ENCODE data around the gene C4orf51. TPM values are rescaled to one million over a fixed set of nuclear protein-coding genes. Genes with fewer than 3 reads are reported as not detected.

C4orf51 gene
- total RNA-seq, 1 experiment from 2014 or later: not detected

DNA sequence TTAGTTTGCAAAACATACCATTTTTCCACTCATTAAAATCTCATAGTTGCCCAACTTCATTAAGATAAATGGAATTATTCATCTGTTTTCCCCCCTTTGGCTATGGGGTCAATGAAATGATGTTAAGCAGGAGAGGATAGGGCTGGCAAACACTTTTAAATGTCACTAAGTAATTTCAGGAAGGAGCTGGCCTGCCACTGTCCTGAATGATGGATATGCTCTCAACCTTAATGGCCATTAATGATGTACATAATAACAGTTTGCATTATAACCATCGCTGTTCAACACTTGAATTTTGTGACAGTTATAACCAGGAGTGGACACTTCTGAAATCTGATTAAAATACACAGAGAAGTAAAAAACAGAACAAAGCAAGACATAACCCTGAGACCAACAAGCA, 77.2 kb downstream of the C4orf51 start:
- intact Hi-C loops (cut with micrococcal nuclease; ENCODE audit: unreplicated experiment): no loop called here
- CTCF ChIA-PET: no interaction called here
- no peak overlapping the region for H3K27ac ChIP-seq (ENCODE audit: low read depth, low read length, poor library complexity, severe bottlenecking)
- DNase-seq (ENCODE audit: low spot score): no peak
- BruUV-seq (replicated peaks): no TSS peak
- TF ChIP-seq, protein P1, sequence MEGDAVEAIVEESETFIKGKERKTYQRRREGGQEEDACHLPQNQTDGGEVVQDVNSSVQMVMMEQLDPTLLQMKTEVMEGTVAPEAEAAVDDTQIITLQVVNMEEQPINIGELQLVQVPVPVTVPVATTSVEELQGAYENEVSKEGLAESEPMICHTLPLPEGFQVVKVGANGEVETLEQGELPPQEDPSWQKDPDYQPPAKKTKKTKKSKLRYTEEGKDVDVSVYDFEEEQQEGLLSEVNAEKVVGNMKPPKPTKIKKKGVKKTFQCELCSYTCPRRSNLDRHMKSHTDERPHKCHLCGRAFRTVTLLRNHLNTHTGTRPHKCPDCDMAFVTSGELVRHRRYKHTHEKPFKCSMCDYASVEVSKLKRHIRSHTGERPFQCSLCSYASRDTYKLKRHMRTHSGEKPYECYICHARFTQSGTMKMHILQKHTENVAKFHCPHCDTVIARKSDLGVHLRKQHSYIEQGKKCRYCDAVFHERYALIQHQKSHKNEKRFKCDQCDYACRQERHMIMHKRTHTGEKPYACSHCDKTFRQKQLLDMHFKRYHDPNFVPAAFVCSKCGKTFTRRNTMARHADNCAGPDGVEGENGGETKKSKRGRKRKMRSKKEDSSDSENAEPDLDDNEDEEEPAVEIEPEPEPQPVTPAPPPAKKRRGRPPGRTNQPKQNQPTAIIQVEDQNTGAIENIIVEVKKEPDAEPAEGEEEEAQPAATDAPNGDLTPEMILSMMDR (conservative IDR thresholded peaks at IDR 0.05; ENCODE audit: low read depth, low read length): no peak
- H3K9me3 ChIP-seq (ENCODE audit: low read depth, low read length, poor library complexity, severe bottlenecking): no peaks in the 10 kb centered on the region
- peaks cover 3% of the 10 kb centered on the region for H3K36me3 ChIP-seq (ENCODE audit: insufficient read depth, low read length, poor library complexity, severe bottlenecking)
- H3K4me3 ChIP-seq (ENCODE audit: low read depth, low read length, poor library complexity, severe bottlenecking): no peak overlapping the region
- POLR2A ChIA-PET (ENCODE audit: low non-redundant PET): no interaction called here
- no peaks in the 10 kb centered on the region for H3K4me1 ChIP-seq (ENCODE audit: insufficient read depth, low read length, poor library complexity, severe bottlenecking)
- H3K27me3 ChIP-seq (replicated peaks; ENCODE audit: insufficient read depth, low read depth, low read length, poor library complexity): no peaks in the 10 kb centered on the region

DNA sequence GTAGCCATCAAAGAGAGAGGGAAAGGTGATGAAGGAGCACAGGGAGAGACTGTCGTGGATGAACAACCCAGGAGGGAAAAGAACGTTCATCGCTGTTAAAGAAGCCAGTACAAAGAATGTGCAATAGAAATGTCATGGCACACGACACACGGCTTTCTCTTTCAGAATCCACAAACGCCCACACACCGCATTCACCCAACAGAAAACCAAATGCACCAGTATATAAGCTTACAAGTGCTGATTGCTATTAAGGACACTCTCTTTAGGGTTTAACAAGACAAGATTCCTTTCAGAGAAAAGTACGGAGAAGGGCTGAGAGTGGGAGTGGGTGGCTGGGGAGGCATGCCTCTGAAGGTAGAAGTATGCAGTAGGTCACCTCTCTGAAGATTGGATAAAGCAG, 80.2 kb downstream of the C4orf51 start:
- no peak overlapping the region for H3K4me3 ChIP-seq (ENCODE audit: low read depth, low read length, poor library complexity, severe bottlenecking)
- H3K27me3 ChIP-seq (replicated peaks; ENCODE audit: insufficient read depth, low read depth, low read length, poor library complexity): no peaks in the 10 kb centered on the region
- CTCF ChIA-PET: no interaction called here
- BruUV-seq (replicated peaks): no TSS peak
- no peaks in the 10 kb centered on the region for H3K4me1 ChIP-seq (ENCODE audit: insufficient read depth, low read length, poor library complexity, severe bottlenecking)
- intact Hi-C loops (cut with micrococcal nuclease; ENCODE audit: unreplicated experiment): no loop called here
- peaks cover 11% of the 10 kb centered on the region for H3K36me3 ChIP-seq (ENCODE audit: insufficient read depth, low read length, poor library complexity, severe bottlenecking)
- no peaks in the 10 kb centered on the region for H3K9me3 ChIP-seq (ENCODE audit: low read depth, low read length, poor library complexity, severe bottlenecking)
- DNase-seq (ENCODE audit: low spot score): no peak
- H3K27ac ChIP-seq (ENCODE audit: low read depth, low read length, poor library complexity, severe bottlenecking): no peak overlapping the region
- POLR2A ChIA-PET (ENCODE audit: low non-redundant PET): no interaction called here
- TF ChIP-seq EZH2 (IDR thresholded peaks at IDR 0.05; ENCODE audit: borderline replicate concordance, low read depth, low read length, poor library complexity, severe bottlenecking): no peak
- TF ChIP-seq, protein P1 (conservative IDR thresholded peaks at IDR 0.05; ENCODE audit: low read depth, low read length): no peak

DNA sequence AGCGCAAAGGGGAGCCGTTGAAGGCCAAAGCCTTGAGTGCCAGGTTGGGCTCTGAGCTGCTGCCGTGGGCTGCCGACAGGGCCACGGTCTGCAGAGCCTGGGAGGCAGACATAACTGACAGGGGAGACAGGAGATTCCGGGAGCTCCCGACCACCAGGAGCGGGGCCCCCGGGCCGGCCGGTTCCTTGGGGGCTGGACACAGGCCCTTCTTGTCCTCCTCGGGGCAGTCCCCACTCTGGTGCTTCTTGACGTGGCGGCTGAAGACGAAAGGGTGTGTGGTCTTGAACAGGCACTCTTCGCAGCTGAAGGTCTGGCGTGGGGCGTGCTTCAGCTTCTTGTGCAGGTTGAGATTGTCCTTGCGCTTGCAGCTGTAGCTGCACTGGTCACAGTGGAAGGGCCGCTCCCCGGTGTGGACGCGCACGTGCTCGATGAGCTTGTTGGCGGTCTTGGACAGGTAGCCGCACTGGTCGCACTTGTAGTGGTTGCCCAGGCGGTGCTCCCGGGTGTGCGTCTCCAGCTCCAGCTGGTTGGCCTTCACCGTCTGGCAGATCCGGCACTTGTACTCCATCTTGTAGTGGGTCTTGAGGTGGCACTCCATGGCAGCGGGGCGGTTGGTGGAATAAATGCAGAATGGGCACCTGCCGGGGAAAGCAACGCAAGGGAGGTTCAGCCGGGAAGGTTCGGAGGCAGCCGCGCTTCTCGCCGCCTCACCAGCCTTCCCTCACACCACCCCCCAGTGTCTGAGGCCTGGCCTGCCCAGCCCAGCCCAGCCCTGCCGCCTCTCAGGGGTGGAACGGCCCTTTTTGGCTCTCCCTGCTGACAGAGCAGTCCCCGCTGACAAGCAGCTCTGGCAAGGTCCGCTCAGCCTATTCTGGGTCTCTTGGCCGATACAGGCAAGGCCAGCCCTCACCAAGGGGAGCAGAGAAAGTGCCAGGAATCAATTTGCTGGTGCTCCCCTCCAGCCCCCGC, 81.3 kb downstream of the C4orf51 start:
- POLR2A ChIA-PET (ENCODE audit: low non-redundant PET): no interaction called here

More for the DNA sequence above, 81.3 kb downstream of the C4orf51 start:
- Histone ChIP-seq H3K4me1 (ENCODE audit: insufficient read depth, low read length, poor library complexity, severe bottlenecking) (no peaks in the 10 kb centered on the region), H3K4me3 (ENCODE audit: low read depth, low read length, poor library complexity, severe bottlenecking) (no peak overlapping the region), H3K36me3 (ENCODE audit: insufficient read depth, low read length, poor library complexity, severe bottlenecking) (peaks cover 11% of the 10 kb centered on the region), H3K27ac (ENCODE audit: low read depth, low read length, poor library complexity, severe bottlenecking) (no peak overlapping the region), H3K9me3 (ENCODE audit: low read depth, low read length, poor library complexity, severe bottlenecking) (no peaks in the 10 kb centered on the region), H3K27me3 (replicated peaks; ENCODE audit: insufficient read depth, low read depth, low read length, poor library complexity) (no peaks in the 10 kb centered on the region)
- intact Hi-C loops (cut with micrococcal nuclease; ENCODE audit: unreplicated experiment): no loop called here
- no TSS peak for BruUV-seq (replicated peaks)
- TF ChIP-seq, protein P1 (conservative IDR thresholded peaks at IDR 0.05; ENCODE audit: low read depth, low read length): no peak
- TF ChIP-seq EZH2 (IDR thresholded peaks at IDR 0.05; ENCODE audit: borderline replicate concordance, low read depth, low read length, poor library complexity, severe bottlenecking): no peak
- CTCF ChIA-PET: no interaction called here
- no peak for DNase-seq (ENCODE audit: low spot score)
